Activated T-cell treated with anti-CD3 and anti-CD28 coated beads for 4 hours (primary cell): ENCODE results near the gene S100Z.
"Not testable (repeated sequence)": the region's sequence is repeated elsewhere in the genome, so short reads cannot be mapped to it uniquely, and the experiment has no call there.

Experiments used
- DNase-seq: peaks from one replicate; pipeline ENCODE4 v3.0.0-alpha.2; 2020

Gene S100Z

GRCh38 chr5:76831110-76831452, 18.7 kb upstream of the S100Z start:
- no peak for DNase-seq

DNA sequence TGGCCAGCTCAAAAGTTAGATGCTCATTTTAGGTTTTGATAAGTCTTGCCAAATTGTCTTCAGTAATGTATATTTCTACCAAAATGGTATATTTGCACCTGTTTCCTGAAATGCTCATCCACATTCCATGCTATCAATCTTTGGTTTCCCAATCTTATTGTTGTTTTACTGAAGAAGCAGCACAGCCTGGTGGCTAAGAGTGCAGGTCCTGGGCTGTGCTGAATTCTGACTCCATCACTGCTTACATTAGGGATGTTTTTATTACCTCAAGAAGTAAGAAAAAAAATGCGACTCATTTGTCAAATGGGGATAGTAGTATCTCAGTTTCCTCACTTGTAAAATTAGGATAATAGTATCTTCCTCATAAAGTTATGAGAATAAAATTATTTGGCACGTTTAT, 13.6 kb upstream of the S100Z start:
- DNase-seq = no peak

DNA sequence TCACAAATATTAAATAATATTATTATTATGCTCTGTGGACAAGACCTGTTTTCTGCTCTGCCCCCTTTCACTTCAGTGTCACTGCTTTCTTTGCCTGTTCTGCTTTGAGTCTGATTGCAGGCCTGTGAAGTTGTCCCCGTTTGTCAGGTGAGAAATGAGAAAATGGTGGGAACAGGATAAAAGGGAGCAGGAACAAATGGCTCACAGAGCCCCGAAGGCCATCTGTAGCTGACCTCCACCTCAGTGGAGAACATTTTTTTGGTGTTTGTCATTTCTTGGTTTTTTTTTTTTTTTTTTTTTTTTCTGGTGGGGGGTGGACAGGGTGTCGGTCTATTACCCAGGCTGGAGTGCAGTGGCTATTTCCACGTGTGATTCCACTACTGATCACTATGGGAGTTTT, 13.2 kb upstream of the S100Z start:
- DNase-seq = no peak

DNA sequence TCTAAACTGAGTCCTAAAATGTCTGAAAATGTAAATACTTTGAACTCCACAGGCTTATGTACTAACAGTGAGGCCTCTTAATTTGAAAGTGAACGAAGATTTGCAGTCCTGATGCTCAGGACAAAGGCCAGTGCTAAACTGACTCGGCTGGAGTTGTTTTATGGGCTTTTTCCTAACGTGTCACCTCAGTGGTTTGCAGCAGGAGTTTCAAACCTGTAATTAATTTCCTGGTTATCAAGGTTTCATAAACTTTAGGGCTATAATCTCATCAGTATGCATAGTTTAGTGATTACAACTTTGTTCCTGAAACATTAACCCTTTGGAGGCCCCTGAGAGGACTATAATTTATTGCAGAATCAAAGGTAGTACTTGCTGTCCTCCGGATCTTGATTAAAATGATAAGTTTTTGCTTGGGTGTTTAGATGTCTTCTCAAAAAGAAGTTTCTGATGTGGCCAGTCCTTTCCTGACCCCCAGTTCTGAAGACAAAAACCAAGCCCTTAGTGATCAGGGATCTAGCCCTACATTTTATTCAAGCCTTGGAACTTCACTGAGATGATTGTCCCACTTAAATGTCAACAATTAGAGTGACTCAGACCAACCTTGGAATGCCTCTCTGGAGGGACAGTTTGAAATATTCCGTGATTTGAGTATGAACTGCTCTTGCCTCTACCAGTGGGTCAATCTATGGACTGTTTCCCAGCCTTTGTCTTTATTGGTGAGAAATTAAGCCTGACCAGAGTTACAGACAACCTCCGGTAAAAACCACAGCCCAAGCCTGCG, 11.1 kb upstream of the S100Z start:
- DNase-seq = no peak

GRCh38 chr5:76841361-76841760, 8.5 kb upstream of the S100Z start:
- DNase-seq = no peak

GRCh38 chr5:76845890-76846289, 3.9 kb upstream of the S100Z start:
- DNase-seq = no peak

DNA sequence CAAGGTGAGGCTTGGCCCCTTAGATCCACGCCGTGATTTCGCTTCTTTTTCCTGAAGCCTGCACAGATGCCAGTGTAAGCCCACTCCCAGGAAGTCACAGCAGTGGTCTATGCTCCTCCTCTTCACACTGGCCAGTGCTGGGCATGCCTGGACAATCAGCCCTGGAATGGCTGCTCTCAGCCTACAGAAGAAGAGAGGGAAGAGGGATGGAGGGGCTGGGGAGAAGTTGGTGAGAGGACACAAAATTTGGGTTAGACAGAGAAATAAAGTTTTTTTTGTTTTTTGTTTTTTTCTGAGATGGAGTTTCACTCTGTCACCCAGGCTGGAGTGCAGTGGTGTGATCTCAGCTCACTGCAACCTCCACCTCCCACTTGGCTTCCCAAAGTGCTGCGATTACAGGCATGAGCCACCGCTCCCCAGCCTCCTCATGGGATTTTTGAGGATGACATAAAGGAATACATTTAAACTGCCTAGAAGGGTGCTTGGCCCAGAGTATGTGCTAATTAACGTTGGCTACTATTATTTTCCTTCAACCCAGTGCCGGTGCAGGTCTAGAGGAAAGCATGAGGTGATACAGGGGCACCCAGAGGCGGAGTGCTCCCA, 830 bp downstream of the S100Z start:
- DNase-seq = no peak

GRCh38 chr5:76851728-76852369, 2.0 kb downstream of the S100Z start:
- no peak for DNase-seq

DNA sequence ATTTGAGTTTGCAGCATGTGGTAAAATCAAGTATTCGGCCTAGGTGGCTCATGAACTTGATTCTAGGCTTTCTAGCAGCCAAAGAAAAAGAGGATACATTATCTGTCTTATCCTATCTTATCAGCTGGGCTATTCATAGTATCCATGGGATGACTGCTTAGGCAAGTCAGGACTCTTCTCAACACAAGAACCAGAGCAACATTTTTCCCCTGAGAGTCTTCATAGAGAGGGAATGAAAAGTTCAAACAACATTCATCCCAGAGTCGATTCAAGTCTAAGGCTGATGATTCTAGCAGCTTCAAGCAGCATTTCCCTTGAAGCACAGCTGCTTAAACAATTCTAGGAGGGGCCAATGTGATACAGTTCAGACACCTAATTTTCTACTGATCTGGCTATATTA, 3.0 kb downstream of the S100Z start:
- DNase-seq = no peak

GRCh38 chr5:76853741-76854140, 3.9 kb downstream of the S100Z start:
- not testable (repeated sequence) for DNase-seq

DNA sequence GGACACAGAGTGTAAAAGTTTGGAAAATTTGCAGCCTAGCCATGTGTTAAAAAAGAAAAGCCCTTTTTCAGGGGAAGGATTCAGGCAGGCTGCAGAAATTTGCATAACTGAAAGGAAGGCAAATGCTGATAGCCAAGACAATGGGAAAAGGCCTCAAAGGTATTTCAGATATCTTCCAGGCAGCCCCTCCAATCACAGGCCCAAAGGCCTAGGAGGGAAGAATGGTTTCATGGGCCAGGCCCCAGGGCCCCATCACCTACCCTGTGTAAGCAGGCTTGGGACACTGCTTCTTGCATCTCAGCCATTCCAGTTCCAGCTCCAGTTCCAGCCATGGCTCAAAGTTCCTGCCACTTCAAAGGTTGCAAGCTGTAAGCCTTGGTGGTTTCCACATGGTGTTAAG, 4.8 kb downstream of the S100Z start:
- no peak for DNase-seq

GRCh38 chr5:76855501-76855900, 5.7 kb downstream of the S100Z start:
- not testable (repeated sequence) for DNase-seq

GRCh38 chr5:76855961-76856360, 6.1 kb downstream of the S100Z start:
- DNase-seq = peak; percentile 22

- not testable (repeated sequence) for DNase-seq
These were observed 7.0 kb downstream of the S100Z start for GRCh38 chr5:76856800-76857199.

GRCh38 chr5:76859591-76860247, 9.9 kb downstream of the S100Z start:
- DNase-seq = no peak

- no peak for DNase-seq
These were observed 11.8 kb downstream of the S100Z start for GRCh38 chr5:76861612-76862011.

- no peak for DNase-seq
These were observed 13.2 kb downstream of the S100Z start for GRCh38 chr5:76863001-76863400.

DNA sequence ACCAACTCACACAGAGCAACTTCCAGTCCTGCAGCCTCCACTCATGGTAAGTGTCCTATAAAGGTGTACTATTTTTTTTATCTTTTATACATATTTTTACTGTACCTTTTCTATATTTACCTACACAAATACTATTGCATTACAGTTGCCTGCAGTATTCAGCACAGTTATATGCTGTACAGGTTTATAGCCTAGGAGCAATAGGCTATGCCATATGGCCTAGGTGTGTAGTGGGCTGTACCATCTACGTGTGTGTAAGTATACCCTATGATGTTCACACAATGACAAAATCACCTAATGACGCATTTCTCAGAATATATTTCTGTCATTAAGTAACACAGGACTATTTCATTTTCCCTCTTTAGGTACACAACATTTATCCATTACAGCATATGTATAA, 16.7 kb downstream of the S100Z start:
- DNase-seq = no peak

DNA sequence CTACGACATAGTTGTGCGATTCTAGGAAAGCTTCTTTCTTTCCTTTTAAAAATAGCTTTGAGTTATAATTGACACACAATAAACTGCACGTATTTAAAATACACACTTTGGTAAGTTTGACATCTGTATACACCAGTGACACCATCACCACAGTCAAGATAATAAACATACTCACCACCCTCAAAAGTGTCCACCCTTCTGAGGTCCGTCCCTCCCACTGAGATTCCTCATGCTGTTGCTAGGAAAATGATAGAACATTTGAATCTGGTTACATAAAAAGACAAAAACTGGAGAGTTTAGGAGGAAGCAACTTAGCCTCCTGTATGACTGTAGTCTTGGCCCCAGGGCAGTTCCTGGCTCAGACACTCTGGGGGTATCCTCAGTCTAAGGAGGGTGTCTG, 17.2 kb downstream of the S100Z start:
- DNase-seq = no peak

DNA sequence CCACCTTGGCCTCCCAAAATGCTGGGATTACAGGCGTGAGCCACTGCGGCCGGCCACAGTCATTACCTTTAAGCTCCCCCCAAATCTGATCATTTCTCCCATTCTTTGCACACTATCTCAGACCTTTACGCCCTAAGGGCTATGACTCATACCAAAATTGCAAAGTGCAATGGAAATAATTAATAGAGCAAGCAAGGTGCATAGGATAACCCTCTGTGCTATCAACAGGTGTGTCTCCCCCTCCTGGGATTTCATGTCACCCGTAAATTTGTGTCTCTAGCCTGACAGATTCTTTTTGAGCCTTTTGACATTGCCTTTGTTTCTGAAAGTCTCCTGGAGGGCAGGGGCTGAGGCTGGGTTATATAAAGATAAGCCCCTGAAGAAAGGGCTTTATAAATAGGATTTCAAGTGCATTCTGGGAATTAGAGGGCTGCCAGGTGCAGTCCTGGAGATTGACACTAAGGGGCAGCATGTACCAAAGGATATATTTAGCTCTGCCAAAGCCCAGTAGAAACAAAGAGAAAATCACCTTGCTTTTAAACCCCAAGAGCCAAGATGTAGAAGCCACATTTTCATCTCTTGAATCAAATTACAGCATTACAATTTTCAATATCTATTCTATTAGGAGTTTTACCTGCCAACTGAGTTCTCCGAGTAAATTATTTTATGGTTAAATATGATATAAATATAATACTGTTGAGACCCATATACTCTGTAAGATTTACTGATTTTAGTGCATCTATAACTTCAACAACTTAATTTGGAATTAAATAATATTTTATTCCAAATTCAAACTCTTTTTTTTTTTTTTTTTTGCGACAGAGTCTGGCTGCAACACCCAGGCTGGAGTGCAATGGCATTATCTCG, 18.2 kb downstream of the S100Z start:
- DNase-seq = peak; percentile 49

GRCh38 chr5:76870046-76870445, 20.2 kb downstream of the S100Z start:
- no peak for DNase-seq

GRCh38 chr5:76874088-76874581, 24.3 kb downstream of the S100Z start:
- no peak for DNase-seq
